H1 (cell line): ENCODE data around the gene SLC25A21. TPM values are rescaled to one million over a fixed set of nuclear protein-coding genes. Genes with fewer than 3 reads are reported as not detected.

ENCODE experiments used
- CTCF ChIA-PET: fragments of 300-600 bp; sonication (Branson Sonifier 250); formaldehyde crosslinking; loops from one replicate; lab custom pipeline; 2021; ENCODE audit not compliant: partially characterized antibody; lab: Charles Lee
- POLR2A ChIA-PET: fragments of 300-600 bp; sonication (Branson Sonifier 250); formaldehyde crosslinking; loops from one replicate; lab custom pipeline; 2021; ENCODE audit warnings: inconsistent platforms; ENCODE audit not compliant: partially characterized antibody; lab: Charles Lee
- DNase-seq, 2 experiments: peaks; one replicate each; pipeline versions ENCODE4 v3.0.0 to v3.0.0-alpha.2; 2010 to 2022; ENCODE audit warnings: low spot score in 2 of 2, low read depth in 1 of 2, mixed read lengths in 1 of 2
- FAIRE-seq: peaks from 2 replicates; lab custom pipeline; 2011; peaks lifted over from hg19 to GRCh38; lab: Jason Lieb, UNC
- H2AFZ ChIP-seq: 2 replicates; pipeline ENCODE4 v1.8.1; 2012; ENCODE audit warnings: low read length, inconsistent platforms
- H2AK5ac ChIP-seq: 2 replicates; pipeline ENCODE4 v1.6.1; 2013; ENCODE audit warnings: low read depth, low read length
- H2BK120ac ChIP-seq: replicated peaks from 2 replicates; pipeline ENCODE3; 2013; ENCODE audit warnings: low read depth, low read length, inconsistent platforms
- H2BK12ac ChIP-seq: 2 replicates; pipeline ENCODE4 v1.6.1; 2013; ENCODE audit warnings: low read depth, low read length
- H2BK15ac ChIP-seq: 2 replicates; pipeline ENCODE4 v1.6.1; 2013; ENCODE audit warnings: low read length
- H2BK20ac ChIP-seq: 2 replicates; pipeline ENCODE4 v1.6.1; 2013; ENCODE audit warnings: low read length
- H2BK5ac ChIP-seq: 2 replicates; pipeline ENCODE4 v1.6.1; 2013; ENCODE audit warnings: low read depth, low read length
- H3K14ac ChIP-seq: 2 replicates; pipeline ENCODE4 v1.6.1; 2013; ENCODE audit warnings: inconsistent platforms; ENCODE audit not compliant: insufficient read length
- H3K18ac ChIP-seq: 2 replicates; pipeline ENCODE4 v1.6.1; 2013; ENCODE audit warnings: low read length; ENCODE audit errors: extremely low read depth
- H3K23ac ChIP-seq: 2 replicates; pipeline ENCODE4 v1.6.1; 2013; ENCODE audit warnings: inconsistent platforms; ENCODE audit not compliant: insufficient read length
- H3K23me2 ChIP-seq: 2 replicates; pipeline ENCODE4 v1.6.1; 2013; ENCODE audit warnings: low read depth, low read length
- H3K27ac ChIP-seq: 2 replicates; pipeline ENCODE4 v1.6.1; 2011; ENCODE audit warnings: low read depth, low read length, inconsistent platforms
- H3K27me3 ChIP-seq, 4 experiments: replicated peaks in 1 of 4; 1 replicate in 1 of 4; 2 replicates in 3 of 4; pipeline versions ENCODE4 v1.6.1 to v1.8.1; 2011 to 2013; ENCODE audit warnings: low read length in 3 of 4, mild to moderate bottlenecking in 3 of 4, inconsistent platforms in 2 of 4, mixed read lengths in 2 of 4, moderate library complexity in 1 of 4; ENCODE audit not compliant: control insufficient read depth in 3 of 4, insufficient read depth in 3 of 4; ENCODE audit errors: extremely low read depth in 1 of 4
- H3K36me3 ChIP-seq, 4 experiments: 2 replicates each; pipeline versions ENCODE4 v1.6.1 to v1.8.1; 2011 to 2013; ENCODE audit warnings: mild to moderate bottlenecking in 4 of 4, low read length in 3 of 4, moderate library complexity in 2 of 4, control low read depth in 1 of 4, inconsistent platforms in 1 of 4; ENCODE audit not compliant: insufficient read depth in 4 of 4, control insufficient read depth in 2 of 4
- H3K4ac ChIP-seq: replicated peaks from 2 replicates; pipeline ENCODE3; 2013; ENCODE audit warnings: low read length, low read depth, mixed read lengths, inconsistent platforms; ENCODE audit not compliant: insufficient read length
- H3K4me1 ChIP-seq, 4 experiments: replicated peaks in 1 of 4; 1 replicate in 1 of 4; 2 replicates in 3 of 4; pipeline versions ENCODE4 v1.6.1 to v1.8.1; 2011 to 2013; ENCODE audit warnings: low read length in 3 of 4, inconsistent platforms in 2 of 4, mixed read lengths in 1 of 4; ENCODE audit not compliant: insufficient read depth in 4 of 4, control insufficient read depth in 3 of 4
- H3K4me2 ChIP-seq, 2 experiments: 2 replicates each; pipeline versions ENCODE4 v1.6.1 to v1.8.1; 2011 to 2013; ENCODE audit warnings: low read depth in 2 of 2, low read length in 2 of 2, control low read depth in 1 of 2, inconsistent platforms in 1 of 2, mild to moderate bottlenecking in 1 of 2; ENCODE audit not compliant: insufficient read depth in 1 of 2
- H3K4me3 ChIP-seq, 4 experiments: fragments of 200-600, 300-600 bp in 1 of 4; sonication (generic), shearing (Covaris generic), sonication (Bioruptor Twin) in 1 of 4; 2 replicates each; pipeline versions ENCODE4 v1.5.1 to v1.8.1; 2011 to 2016; ENCODE audit warnings: low read length in 4 of 4, low read depth in 3 of 4, control low read depth in 2 of 4, inconsistent platforms in 2 of 4, mild to moderate bottlenecking in 2 of 4, mixed read lengths in 1 of 4, moderate library complexity in 1 of 4; ENCODE audit not compliant: insufficient read depth in 2 of 4; ENCODE audit errors: extremely low read depth in 1 of 4
- H3K56ac ChIP-seq: replicated peaks from 2 replicates; pipeline ENCODE3; 2013; ENCODE audit warnings: low read depth, mild to moderate bottlenecking, mixed read lengths, low read length, inconsistent platforms; ENCODE audit not compliant: insufficient read length
- H3K79me1 ChIP-seq: 2 replicates; pipeline ENCODE4 v1.6.1; 2013; ENCODE audit warnings: low read depth, low read length, control low read depth
- H3K79me2 ChIP-seq, 2 experiments: 2 replicates each; pipeline versions ENCODE4 v1.6.1 to v1.8.1; 2012 to 2013; ENCODE audit warnings: low read length in 2 of 2, mild to moderate bottlenecking in 2 of 2, inconsistent platforms in 1 of 2; ENCODE audit not compliant: insufficient read depth in 2 of 2, control insufficient read depth in 1 of 2
- H3K9ac ChIP-seq, 4 experiments: replicated peaks in 1 of 4; 1 replicate in 1 of 4; 2 replicates in 3 of 4; pipeline versions ENCODE4 v1.6.1 to v1.8.1; 2011 to 2013; ENCODE audit warnings: low read depth in 3 of 4, low read length in 3 of 4, control low read depth in 2 of 4, mild to moderate bottlenecking in 2 of 4, moderate library complexity in 2 of 4, inconsistent platforms in 1 of 4; ENCODE audit errors: extremely low read depth in 1 of 4
- H3K9me3 ChIP-seq, 2 experiments: 2 replicates each; pipeline versions ENCODE4 v1.6.1 to v1.8.1; 2012 to 2013; ENCODE audit warnings: mild to moderate bottlenecking in 2 of 2, moderate library complexity in 2 of 2, control low read depth in 1 of 2, inconsistent platforms in 1 of 2, low read depth in 1 of 2, low read length in 1 of 2, mixed read lengths in 1 of 2; ENCODE audit not compliant: insufficient read depth in 2 of 2
- H4K20me1 ChIP-seq, 2 experiments: replicated peaks in 1 of 2; 2 replicates each; pipeline versions ENCODE3 to v1.8.1; 2011 to 2013; ENCODE audit warnings: inconsistent platforms in 2 of 2, low read length in 2 of 2, mild to moderate bottlenecking in 1 of 2; ENCODE audit not compliant: insufficient read depth in 2 of 2, control insufficient read depth in 1 of 2
- H4K5ac ChIP-seq: 2 replicates; pipeline ENCODE4 v1.6.1; 2013; ENCODE audit warnings: low read length, low read depth, mixed read lengths, inconsistent platforms; ENCODE audit not compliant: insufficient read length
- H4K8ac ChIP-seq: 2 replicates; pipeline ENCODE4 v1.8.0; 2013; ENCODE audit warnings: mild to moderate bottlenecking, moderate library complexity, low read length, inconsistent platforms; ENCODE audit not compliant: insufficient read depth; ENCODE audit errors: extremely low read depth
- H4K91ac ChIP-seq: replicated peaks from 2 replicates; pipeline ENCODE3; 2013; ENCODE audit warnings: low read length, mixed read lengths, inconsistent platforms; ENCODE audit not compliant: insufficient read length
- BRCA1 ChIP-seq: IDR thresholded peaks from 2 replicates; pipeline ENCODE4 v1.6.1; 2012; ENCODE audit warnings: low read depth, low read length, improper control_type of control experiment
- CTBP2 ChIP-seq: IDR thresholded peaks from 2 replicates; pipeline ENCODE4 v1.7.0; 2011; ENCODE audit warnings: borderline replicate concordance, mild to moderate bottlenecking, moderate library complexity, mixed read lengths, low read length; ENCODE audit not compliant: insufficient read depth, insufficient read length
- GABPA ChIP-seq: IDR thresholded peaks from 2 replicates; pipeline ENCODE4 v1.6.1; 2011; ENCODE audit warnings: mild to moderate bottlenecking, low read length, moderate library complexity, borderline replicate concordance; ENCODE audit not compliant: insufficient read depth
- GTF2F1 ChIP-seq: IDR thresholded peaks from 2 replicates; pipeline ENCODE4 v1.6.1; 2012; ENCODE audit warnings: low read depth, low read length, improper control_type of control experiment, borderline replicate concordance
- MAFK ChIP-seq: IDR thresholded peaks from 2 replicates; pipeline ENCODE4 v1.6.1; 2012; ENCODE audit warnings: low read depth, mild to moderate bottlenecking, improper control_type of control experiment, low read length
- POU5F1 ChIP-seq: IDR thresholded peaks from 2 replicates; pipeline ENCODE4 v1.6.1; 2011; ENCODE audit warnings: low read depth, mild to moderate bottlenecking, low read length, moderate library complexity
- RBBP5 ChIP-seq: IDR thresholded peaks from 2 replicates; pipeline ENCODE4 v1.7.1; 2012; ENCODE audit warnings: low read depth, mild to moderate bottlenecking, inconsistent platforms, low read length, moderate library complexity, borderline replicate concordance
- RNF2 ChIP-seq: fragments of 200-900, 300-1000 bp; sonication (generic); IDR thresholded peaks from 2 replicates; pipeline ENCODE4 v1.7.1; 2016; ENCODE audit warnings: borderline replicate concordance, low read depth, mild to moderate bottlenecking, antibody characterized with exemption, low read length; ENCODE audit not compliant: poor library complexity, severe bottlenecking; ENCODE audit errors: missing control alignments
- SP4 ChIP-seq: IDR thresholded peaks from 2 replicates; pipeline ENCODE4 v1.6.1; 2012; ENCODE audit warnings: low read length, inconsistent platforms
- SUZ12 ChIP-seq: fragments of 200-600 bp; sonication (generic); IDR thresholded peaks from 2 replicates; pipeline ENCODE4 v1.6.1; 2012; ENCODE audit warnings: mild to moderate bottlenecking, inconsistent platforms, low read length, moderate library complexity, mixed read lengths
- TAF1 ChIP-seq: IDR thresholded peaks from 2 replicates; pipeline ENCODE4 v1.6.1; 2011; ENCODE audit warnings: mild to moderate bottlenecking, low read depth, low read length
- USF2 ChIP-seq: IDR thresholded peaks from 2 replicates; pipeline ENCODE4 v1.6.1; 2011; ENCODE audit warnings: low read length, improper control_type of control experiment
- WGBS, 2 experiments: shearing (Covaris generic) in 1 of 2; methylation state at CpG; one replicate each; pipeline versions ENCODE4 v1.1.6 to v1.1.7; 2013 to 2015; ENCODE audit warnings: low lambda C conversion rate in 2 of 2, mixed read lengths in 2 of 2, inconsistent platforms in 1 of 2, low coverage in 1 of 2, missing lambda C conversion rate in 1 of 2; ENCODE audit not compliant: insufficient replicate concordance in 2 of 2, insufficient coverage in 1 of 2, insufficient read length in 1 of 2; ENCODE audit errors: extremely low coverage in 1 of 2, missing lambda C conversion rate in 1 of 2; 5-methylcytosine and 5-hydroxymethylcytosine counted together
- polyA plus RNA-seq, 7 experiments: library from polyadenylated mRNA; depleted of rRNA in 3 of 7; stranded (reverse) in 5 of 7; unstranded in 2 of 7; fragments of >200 nt in 5 of 7; fragments of 200-250 nt in 2 of 7; gene quantifications; 1 replicate in 5 of 7; 2 replicates in 1 of 7; 4 replicates in 1 of 7; pipeline versions ENCODE4 v1.2.1 to v1.2.3, GENCODE V29; 2011 to 2013; ENCODE audit warnings: missing spikeins in 2 of 7, mixed read lengths in 2 of 7
- total RNA-seq: library from RNA; stranded (reverse); fragmentation: NEBNext Ultra II Directional; extraction: Animal tissue kit (Norgen Biotek cat#: 25700); gene quantifications from 2 replicates; pipeline ENCODE4 v1.2.1, GENCODE V29; 2021

Gene SLC25A21
- total and polyA plus RNA-seq, 2 of the 8 experiments (the other 6 are each of a cell fraction or from before 2014, with no cell fraction given): 6.9 to 15.7 TPM

DNA sequence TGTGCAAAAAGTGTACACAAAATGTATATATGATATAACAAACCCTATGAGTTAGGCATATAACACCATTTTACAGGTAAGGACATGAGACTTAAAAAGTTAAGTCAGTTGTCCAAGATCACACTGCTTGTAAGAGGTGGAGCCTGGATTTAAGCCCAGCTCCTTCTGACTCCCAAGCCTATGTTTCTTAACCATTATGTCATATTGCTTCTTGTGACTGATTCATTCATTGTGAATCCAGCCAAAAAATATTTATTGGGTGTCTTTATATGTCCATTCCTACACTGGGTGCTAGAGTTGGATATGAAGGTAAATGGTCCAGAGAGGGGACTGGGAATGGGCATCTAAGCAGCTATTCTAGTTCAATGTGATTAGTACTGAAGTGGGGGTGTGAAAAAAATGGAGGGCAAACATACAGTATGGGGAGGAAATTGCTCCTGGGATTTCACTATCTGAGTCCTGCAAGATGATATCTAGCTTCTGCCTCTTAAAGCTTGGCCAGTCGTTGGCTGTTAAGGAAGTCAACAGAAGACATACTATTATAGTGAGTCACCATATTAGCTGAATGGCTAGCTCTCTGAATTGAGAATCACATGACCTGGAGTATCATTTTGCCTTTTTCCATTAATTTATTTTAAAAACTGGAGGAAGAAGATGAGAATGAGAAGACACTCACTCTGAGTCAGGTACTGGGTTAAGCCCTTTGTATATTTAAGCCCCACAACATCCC, 481.9 kb downstream of the SLC25A21 start:
- H2BK20ac ChIP-seq: no peak overlapping the region
- no peak overlapping the region for H3K56ac ChIP-seq
- no peaks in the 10 kb centered on the region for H3K36me3 ChIP-seq
- WGBS, 2 experiments: 79% methylated on average over 1 of the region's 1 CpG; no CpG with 5 or more reads in 1 of the 2 experiments
- H3K27ac ChIP-seq: no peak overlapping the region
- H3K79me2 ChIP-seq: no peaks in the 10 kb centered on the region
- CTCF ChIA-PET: interaction anchor here (1.0 to 1.3 kb wide), 3 partner anchors 10 to 28 kb away, joined by 3 read pairs; no protein-coding TSS in a partner anchor
- no peak overlapping the region for H3K9ac ChIP-seq
- H2BK12ac ChIP-seq: no peak overlapping the region
- no peak overlapping the region for H2AFZ ChIP-seq
- FAIRE-seq: no peak
- DNase-seq: no peak
- no peaks in the 10 kb centered on the region for H3K79me1 ChIP-seq
- no peak overlapping the region for H3K18ac ChIP-seq
- no peak overlapping the region for H2AK5ac ChIP-seq
- no peak overlapping the region for H4K8ac ChIP-seq
- H2BK5ac ChIP-seq: no peak overlapping the region
- no peak overlapping the region for H3K4me3 ChIP-seq
- H3K4me2 ChIP-seq: no peak overlapping the region
- no peak overlapping the region for H3K14ac ChIP-seq
- no peak overlapping the region for H4K5ac ChIP-seq
- H3K4ac ChIP-seq: no peak overlapping the region
- no peaks in the 10 kb centered on the region for H3K23me2 ChIP-seq
- H3K23ac ChIP-seq: no peak overlapping the region
- no peak overlapping the region for H4K91ac ChIP-seq
- no peaks in the 10 kb centered on the region for H4K20me1 ChIP-seq
- H2BK120ac ChIP-seq: no peak overlapping the region
- H3K9me3 ChIP-seq: no peaks in the 10 kb centered on the region
- H3K4me1 ChIP-seq: no peaks in the 10 kb centered on the region
- no peak overlapping the region for H2BK15ac ChIP-seq
- H3K27me3 ChIP-seq: no peaks in the 10 kb centered on the region
- POLR2A ChIA-PET: no interaction called here
- no peak for TF ChIP-seq SUZ12
- TF ChIP-seq RNF2: no peak
- TF ChIP-seq GTF2F1: no peak
- no peak for TF ChIP-seq USF2
- no peak for TF ChIP-seq SP4
- TF ChIP-seq RBBP5: no peak
- no peak for TF ChIP-seq GABPA
- no peak for TF ChIP-seq TAF1
- TF ChIP-seq MAFK: no peak
- no peak for TF ChIP-seq POU5F1
- TF ChIP-seq BRCA1: no peak
- no peak for TF ChIP-seq CTBP2
